GM18858 (cell line): ENCODE measurements around the gene AOAH.

Source experiments
- ATAC-seq: cut with Tn5 transposase; IDR thresholded peaks from one replicate; pipeline ENCODE4 v1.9.1; 2021; ENCODE audit not compliant: unreplicated experiment

AOAH gene

DNA sequence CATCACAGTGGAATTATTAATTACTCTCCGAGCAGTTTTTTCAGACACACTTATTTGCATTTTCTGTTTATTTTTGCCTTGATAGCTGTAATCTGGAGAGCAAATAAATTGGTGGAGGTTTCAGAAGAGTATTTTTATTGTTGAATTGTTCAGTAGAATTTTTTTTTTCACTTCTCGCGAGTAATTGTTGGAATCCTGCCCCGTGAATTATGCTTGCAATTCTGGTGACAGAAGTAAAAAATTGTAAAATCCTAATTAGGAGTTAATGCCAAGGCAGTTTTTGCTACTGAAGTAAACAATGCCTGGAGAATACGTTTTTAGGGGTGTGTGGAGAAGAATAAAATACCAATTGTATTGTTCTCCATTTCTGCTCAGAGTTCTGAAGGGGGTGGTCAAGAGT is 88.2 kb downstream of the AOAH start:
- no peak for ATAC-seq

DNA sequence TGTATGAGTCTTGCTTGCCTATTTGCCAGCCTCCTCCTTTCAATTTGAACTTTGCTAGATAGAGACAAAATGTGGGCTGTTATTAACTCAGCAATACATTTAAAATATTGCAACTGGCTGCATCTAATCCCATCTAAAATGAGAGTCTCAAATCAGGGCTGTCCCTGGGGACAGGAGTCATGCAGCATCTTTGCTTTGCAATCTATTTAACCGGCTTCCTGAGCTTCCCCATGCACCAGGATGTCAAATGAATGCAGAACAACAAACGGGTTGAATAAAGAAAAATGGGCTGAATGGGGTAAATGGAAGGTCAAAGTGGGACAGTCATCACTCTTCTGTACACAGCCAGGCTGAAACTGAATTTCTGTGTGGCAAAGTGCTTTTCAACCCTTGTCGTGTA is 89.2 kb downstream of the AOAH start:
- no peak for ATAC-seq

- no peak for ATAC-seq
Measured at GRCh38 chr7:36633377-36633776, 90.9 kb downstream of the AOAH start.

- ATAC-seq = no peak
Measured at GRCh38 chr7:36630112-36630650, 94.1 kb downstream of the AOAH start.

DNA sequence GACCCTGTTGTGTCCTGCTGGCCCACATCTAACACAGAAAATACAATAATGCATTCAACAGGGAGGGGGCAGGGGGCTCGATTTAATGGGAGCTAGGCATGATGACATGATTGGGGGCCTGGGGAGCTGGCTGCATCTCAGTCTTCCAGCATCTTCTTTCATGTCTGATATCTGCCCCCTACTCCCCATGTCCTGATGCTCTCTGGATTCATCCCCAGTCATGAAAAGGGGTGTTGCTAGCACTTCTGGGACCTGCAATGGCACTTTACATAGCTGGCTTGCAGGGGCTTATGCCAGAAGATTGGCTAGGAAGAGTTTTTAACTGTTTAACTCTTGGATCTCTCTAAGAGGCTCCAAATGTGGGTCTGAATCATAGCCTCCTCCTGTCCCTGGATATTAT is 94.9 kb downstream of the AOAH start:
- no peak for ATAC-seq

GRCh38 chr7:36627836-36628235 is 96.5 kb downstream of the AOAH start:
- ATAC-seq = no peak

DNA sequence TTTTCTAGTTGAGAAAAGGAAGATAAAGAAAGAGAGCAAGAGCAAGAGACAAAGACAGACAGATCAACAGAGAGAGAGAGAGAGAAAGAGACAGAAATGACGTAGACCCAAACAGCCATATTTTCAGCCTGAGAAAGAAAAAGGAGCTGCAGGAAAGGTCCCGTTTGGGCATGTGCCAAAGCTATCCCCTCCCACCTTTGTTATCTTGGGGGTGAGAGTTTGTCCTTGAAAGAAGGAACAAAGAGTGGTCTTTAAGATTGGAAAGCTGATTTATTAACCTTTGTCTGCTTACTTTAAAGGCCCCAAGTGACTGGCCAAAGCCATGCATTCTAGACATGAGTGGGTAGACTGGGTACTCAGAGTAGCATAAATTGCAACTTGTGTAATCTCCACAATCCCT is 98.2 kb downstream of the AOAH start:
- no peak for ATAC-seq

DNA sequence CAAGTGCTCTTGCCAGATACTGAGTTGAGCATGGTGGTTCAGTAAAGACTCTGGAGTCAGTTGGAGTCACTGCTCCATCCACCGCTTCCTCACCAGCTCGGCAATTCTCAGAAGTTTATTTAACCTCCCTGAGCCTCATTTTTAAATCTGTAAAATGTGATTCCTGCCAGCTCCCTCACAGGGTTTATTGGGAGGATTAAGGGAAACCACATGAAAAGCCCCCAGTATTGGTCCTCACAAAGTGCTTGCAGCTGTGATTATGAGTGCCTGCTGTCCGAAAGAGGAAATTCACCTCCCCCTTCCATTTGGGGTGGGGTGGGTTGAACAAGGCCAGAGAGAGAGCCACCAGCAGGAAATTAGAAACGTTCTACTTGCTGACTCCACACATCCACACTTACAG is 99.0 kb downstream of the AOAH start:
- no peak for ATAC-seq

- no peak for ATAC-seq
Measured at GRCh38 chr7:36623247-36623646, 101.0 kb downstream of the AOAH start.

- no peak for ATAC-seq
Measured at GRCh38 chr7:36621396-36621795, 102.9 kb downstream of the AOAH start.

GRCh38 chr7:36620166-36620708 is 104.1 kb downstream of the AOAH start:
- no peak for ATAC-seq

DNA sequence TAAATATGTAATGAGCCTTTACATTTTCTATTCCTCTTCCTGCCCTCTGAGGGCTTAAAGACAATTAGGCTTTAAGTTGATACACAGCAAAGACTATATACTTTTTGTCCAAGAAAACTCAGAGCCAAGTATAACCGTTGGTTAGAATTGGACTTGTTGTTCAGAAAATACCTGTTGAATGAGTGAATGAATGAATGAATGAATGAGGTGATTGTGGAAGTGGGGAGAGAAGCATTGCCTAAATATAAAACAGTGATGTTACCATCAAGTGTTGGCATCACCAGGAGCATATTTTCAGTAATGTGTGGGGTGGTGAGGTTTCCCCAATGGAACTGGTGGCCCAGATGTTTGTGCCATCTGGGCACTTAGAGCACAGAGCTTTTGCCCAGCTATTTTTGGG is 106.9 kb downstream of the AOAH start:
- no peak for ATAC-seq

DNA sequence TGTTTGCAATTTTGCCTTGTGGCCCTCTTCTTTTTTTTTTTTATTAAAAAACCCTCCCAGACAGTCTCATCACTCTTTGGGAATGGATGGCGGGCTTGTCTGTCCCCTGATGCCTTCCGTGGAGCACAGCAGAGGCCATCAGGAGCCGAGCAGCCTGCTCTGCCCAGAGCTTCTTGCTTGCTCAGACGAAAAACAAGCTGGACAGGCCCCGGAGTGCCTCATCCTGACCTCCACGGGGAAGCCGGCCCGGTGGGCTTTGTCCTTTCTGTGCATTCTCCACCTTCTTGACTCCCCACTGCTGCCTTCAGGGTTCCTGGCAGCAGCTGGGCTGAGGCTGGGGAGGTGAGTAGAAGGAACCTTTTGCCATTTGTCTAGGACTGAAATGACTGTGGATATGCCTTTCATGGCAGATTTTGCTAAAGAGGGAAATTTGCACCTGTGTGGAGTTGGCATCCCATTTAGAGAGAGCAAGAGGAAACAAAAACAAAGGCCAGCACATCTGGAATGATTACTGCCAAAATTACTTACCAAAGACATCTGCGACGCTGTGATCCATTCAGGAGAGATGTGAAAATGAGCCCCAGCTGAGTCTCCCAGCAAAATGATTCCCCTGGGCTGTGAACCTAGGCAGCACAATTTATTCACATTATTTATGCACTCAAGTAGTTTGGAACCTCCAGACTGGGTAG is 108.3 kb downstream of the AOAH start:
- no peak for ATAC-seq

GRCh38 chr7:36614959-36615358 is 109.3 kb downstream of the AOAH start:
- no peak for ATAC-seq

GRCh38 chr7:36613031-36613614 is 111.2 kb downstream of the AOAH start:
- no peak for ATAC-seq

GRCh38 chr7:36611703-36612102 is 112.6 kb downstream of the AOAH start:
- no peak for ATAC-seq

- ATAC-seq = no peak
Measured at GRCh38 chr7:36607721-36608095, 116.6 kb downstream of the AOAH start.

GRCh38 chr7:36606976-36607720 is 117.1 kb downstream of the AOAH start:
- no peak for ATAC-seq

DNA sequence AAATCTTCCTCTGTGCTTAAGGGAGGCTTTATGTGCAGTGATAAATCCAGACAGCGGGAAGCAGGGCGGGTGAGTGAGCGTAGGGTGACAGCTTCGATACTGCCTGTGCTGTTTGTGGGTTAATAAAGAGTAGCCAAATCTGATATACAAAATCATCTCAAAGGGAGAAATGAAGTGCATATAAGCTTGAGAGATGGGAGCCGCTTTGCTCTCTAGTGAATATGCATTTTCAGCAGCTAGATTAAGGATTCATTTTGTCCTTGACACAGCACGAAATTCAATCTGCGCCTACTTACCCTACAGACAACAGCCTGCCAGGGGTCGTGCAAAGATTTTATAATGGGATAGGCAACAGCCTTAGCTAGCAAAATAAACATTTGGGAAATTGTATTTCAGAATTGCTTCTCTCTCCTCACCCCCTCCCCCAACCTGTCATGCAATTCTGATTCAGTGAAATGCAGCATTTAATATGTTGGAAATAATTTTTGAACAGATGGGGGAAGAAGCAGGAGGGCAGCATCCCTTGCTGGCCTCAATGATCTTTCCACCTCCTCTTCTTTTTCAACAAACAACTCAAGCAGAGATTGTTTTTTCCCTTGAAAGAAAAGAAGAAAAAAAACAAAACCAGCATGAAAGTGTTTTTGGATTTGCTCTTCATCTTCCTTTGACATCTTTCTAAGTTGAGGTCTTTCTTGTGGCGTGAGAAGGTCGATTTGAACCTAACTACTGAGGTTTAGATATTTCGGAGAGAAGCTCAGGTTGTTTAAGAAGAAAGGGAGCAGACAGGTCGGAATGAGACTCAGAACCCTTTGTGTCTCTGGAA is 117.9 kb downstream of the AOAH start:
- no peak for ATAC-seq

DNA sequence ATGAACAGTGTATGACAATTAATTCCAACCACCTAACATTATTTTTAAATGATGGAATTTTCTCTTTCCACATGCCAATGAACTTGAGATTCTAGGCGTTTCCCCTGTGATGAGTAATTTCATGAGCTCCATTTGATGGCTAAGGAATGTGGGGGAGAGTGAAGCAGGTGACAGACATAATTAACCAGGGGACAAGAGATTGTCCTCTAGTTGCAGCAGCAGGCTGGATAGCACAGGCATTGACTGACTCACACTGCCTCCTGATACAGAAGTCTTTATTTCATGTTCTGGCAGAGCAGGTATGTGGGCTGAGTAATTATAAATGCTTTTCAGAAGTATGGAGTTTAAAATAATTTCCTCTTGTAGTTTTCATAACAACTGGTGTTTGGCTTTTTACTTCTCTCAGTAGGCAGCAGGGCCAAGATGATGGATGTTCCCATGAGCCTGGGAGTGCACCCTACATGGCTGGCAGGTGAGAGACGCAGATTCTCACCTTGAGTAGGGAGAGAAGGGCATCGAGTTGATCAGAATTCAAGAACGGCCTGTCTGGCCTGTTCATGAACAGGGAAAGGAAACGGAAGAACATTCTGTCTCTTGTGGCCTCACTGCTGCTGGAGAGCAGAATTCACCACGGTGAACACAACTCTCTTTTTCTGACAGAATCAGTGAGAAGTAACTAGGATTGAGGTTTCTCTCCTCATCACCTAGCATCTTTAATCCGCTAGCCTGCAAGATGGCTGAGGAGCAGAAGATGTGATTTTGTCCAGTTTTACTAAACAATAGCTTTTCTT is 118.8 kb downstream of the AOAH start:
- no peak for ATAC-seq
